Measurements from ENCODE around the gene TEDC2. TPM values are rescaled to one million over a fixed set of nuclear protein-coding genes. Genes with fewer than 3 reads are reported as not detected.

Gene TEDC2
- total RNA-seq, 4 donors from 2014 or later, result 1.5 TPM; not detected in 3

DNA sequence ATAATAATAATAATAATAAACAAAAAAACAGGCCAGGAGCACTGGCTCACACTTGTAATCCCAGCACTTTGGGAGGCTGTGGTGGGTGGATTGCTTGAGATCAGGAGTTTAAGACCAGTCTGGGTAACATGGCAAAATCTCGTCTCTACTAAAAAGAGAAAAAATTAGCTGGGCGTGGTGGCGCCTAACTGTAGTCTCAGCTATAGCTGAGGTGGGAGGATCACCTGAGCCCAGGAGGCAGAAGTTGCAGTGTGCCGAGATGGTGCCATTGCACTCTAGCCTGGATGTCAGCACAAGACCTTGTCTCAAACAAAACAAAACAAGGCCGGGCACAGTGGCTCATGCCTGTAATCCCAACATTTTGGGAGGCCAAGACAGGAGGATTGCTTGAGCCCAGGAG is 35.1 kb downstream of the TEDC2 start:
- TF ChIP-seq POLR2A (IDR thresholded peaks at IDR 0.05; ENCODE audit: low read depth) (no peak), EP300 (IDR thresholded peaks at IDR 0.05) (no peak), POLR2AphosphoS5 (IDR thresholded peaks at IDR 0.05) (no peak)
- TF ChIP-seq, protein P1, sequence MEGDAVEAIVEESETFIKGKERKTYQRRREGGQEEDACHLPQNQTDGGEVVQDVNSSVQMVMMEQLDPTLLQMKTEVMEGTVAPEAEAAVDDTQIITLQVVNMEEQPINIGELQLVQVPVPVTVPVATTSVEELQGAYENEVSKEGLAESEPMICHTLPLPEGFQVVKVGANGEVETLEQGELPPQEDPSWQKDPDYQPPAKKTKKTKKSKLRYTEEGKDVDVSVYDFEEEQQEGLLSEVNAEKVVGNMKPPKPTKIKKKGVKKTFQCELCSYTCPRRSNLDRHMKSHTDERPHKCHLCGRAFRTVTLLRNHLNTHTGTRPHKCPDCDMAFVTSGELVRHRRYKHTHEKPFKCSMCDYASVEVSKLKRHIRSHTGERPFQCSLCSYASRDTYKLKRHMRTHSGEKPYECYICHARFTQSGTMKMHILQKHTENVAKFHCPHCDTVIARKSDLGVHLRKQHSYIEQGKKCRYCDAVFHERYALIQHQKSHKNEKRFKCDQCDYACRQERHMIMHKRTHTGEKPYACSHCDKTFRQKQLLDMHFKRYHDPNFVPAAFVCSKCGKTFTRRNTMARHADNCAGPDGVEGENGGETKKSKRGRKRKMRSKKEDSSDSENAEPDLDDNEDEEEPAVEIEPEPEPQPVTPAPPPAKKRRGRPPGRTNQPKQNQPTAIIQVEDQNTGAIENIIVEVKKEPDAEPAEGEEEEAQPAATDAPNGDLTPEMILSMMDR (IDR thresholded peaks at IDR 0.05), result no peak
- Histone ChIP-seq H3K4me3 (no peak overlapping the region), H3K36me3 (peaks cover 13 to 49% (median 32%) of the 10 kb centered on the region in 4 donors), H3K27me3 (no peaks in the 10 kb centered on the region), H3K4me1 (peaks cover 20 to 25% (median 23%) of the 10 kb centered on the region in 4 donors), H3K27ac (replicated peaks in 1 of 4) (no peak overlapping the region), H3K9me3 (no peaks in the 10 kb centered on the region)
- DNase-seq (ENCODE audit: extremely low spot score), result no peak
- intact Hi-C loops (cut with DNase I), result no loop called here
- 94% methylated on average over 5 of the region's 5 CpGs for WGBS

GRCh38 chr16:2496223-2497115 is 36.6 kb downstream of the TEDC2 start:
- Histone ChIP-seq H3K4me3 (no peak overlapping the region), H3K27ac (replicated peaks in 1 of 4) (peak overlapping the region in 2 of 4 donors; percentile 23 to 31), H3K9me3 (no peaks in the 10 kb centered on the region), H3K27me3 (no peaks in the 10 kb centered on the region), H3K4me1 (peaks cover 27 to 32% (median 30%) of the 10 kb centered on the region in 4 donors), H3K36me3 (peaks cover 13 to 46% (median 30%) of the 10 kb centered on the region in 4 donors)
- intact Hi-C loops (cut with DNase I), result no loop called here
- TF ChIP-seq EP300 (IDR thresholded peaks at IDR 0.05) (no peak), POLR2AphosphoS5 (IDR thresholded peaks at IDR 0.05) (no peak), POLR2A (IDR thresholded peaks at IDR 0.05; ENCODE audit: low read depth) (no peak)
- TF ChIP-seq, protein P1 (IDR thresholded peaks at IDR 0.05), result no peak
- WGBS, result 96% methylated on average over 32 of the region's 62 CpGs
- no peak for DNase-seq (ENCODE audit: extremely low spot score)

DNA sequence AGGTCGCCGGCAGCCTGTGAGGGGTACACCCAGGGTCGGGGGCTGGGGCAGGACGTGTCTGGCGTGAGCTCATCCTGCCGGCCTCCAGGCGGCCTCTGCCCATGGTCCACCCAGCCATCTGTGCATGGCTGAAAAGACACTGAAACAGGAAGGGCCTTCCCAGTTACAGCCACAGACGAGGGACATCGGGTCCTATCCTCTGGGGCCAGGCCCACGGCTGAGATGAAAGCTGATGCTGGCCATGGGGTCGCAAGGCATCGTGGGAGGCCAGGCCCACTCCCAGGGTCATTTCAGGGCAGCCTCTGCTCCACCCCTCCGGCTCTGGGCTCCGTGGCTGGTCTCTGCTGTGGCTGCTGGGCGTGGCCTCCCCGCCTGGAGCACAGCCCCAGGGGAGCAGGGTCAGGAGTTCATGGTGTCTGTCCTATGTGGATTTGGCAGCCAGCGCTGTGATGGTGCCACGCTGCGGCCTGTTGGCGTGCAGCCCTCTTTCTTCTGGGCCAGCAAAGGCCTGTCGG is 37.3 kb downstream of the TEDC2 start:
- intact Hi-C loops (cut with DNase I), result no loop called here
- peaks cover 34 to 39% (median 37%) of the 10 kb centered on the region in 4 donors for H3K4me1 ChIP-seq
- no peak overlapping the region for H3K4me3 ChIP-seq
- H3K27ac ChIP-seq (replicated peaks in 1 of 4), result peak overlapping the region in 3 of 4 donors; percentile 23 to 43 (median 31)
- no peaks in the 10 kb centered on the region for H3K27me3 ChIP-seq
- TF ChIP-seq POLR2A (IDR thresholded peaks at IDR 0.05; ENCODE audit: low read depth) (no peak), POLR2AphosphoS5 (IDR thresholded peaks at IDR 0.05) (peak; percentile 8 to 15)
- no peaks in the 10 kb centered on the region for H3K9me3 ChIP-seq
- peaks cover 13 to 46% (median 30%) of the 10 kb centered on the region in 4 donors for H3K36me3 ChIP-seq
- no peak for DNase-seq (ENCODE audit: extremely low spot score)
- whole genome bisulfite sequencing, result 60% methylated on average over 12 of the region's 21 CpGs

DNA sequence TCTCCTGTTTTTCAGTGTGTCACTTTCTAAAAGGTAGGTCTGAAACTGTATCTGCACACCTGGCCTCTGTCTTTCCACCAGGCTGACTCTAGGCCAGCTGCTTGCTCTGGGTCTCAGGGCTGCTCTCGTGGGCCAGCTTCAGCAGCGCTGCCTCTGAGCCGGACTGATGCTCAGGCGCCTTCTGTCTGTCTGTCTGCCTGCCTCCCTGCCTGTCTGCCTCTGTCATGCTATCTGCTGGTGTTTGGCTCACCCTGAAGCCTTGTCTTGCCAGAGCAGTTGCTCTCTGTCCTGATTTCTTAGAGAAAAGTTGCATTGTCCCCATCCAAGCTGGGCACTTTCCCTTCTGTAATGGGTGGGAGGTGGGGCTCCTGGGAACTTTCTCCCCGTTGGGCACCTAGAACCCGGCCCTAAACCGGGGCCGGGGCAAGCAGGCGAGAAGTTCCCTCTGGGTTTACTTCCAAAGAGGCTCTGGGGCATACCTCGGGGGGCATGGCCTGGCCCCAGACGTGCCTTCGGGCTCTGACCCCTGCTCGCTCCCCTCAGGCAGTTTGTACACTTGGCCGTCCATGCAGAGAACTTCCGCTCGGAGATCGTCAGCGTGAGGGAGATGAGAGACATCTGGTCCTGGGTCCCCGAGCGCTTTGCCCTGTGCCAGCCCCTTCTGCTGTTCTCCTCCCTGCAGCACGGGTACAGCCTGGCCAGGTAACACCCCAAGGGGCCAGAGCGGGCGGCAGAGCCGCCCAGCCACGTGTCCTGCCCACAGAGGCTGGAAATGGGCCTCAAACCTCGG is 38.0 kb downstream of the TEDC2 start:
- TF ChIP-seq, protein P1 (IDR thresholded peaks at IDR 0.05), result no peak
- TF ChIP-seq EP300 (IDR thresholded peaks at IDR 0.05) (no peak), POLR2AphosphoS5 (IDR thresholded peaks at IDR 0.05) (no peak), POLR2A (IDR thresholded peaks at IDR 0.05; ENCODE audit: low read depth) (no peak)
- peaks cover 41 to 46% (median 44%) of the 10 kb centered on the region in 4 donors for H3K4me1 ChIP-seq
- no peak overlapping the region for H3K4me3 ChIP-seq
- peaks cover 13 to 46% (median 30%) of the 10 kb centered on the region in 4 donors for H3K36me3 ChIP-seq
- 66% methylated on average over 16 of the region's 26 CpGs for WGBS
- no peak for DNase-seq (ENCODE audit: extremely low spot score)
- intact Hi-C loops (cut with DNase I), result no loop called here
- H3K27me3 ChIP-seq, result no peaks in the 10 kb centered on the region
- no peaks in the 10 kb centered on the region for H3K9me3 ChIP-seq
- H3K27ac ChIP-seq (replicated peaks in 1 of 4), result peak overlapping the region in 2 of 4 donors; percentile 25 to 43

Data from esophagus muscularis mucosa (tissue), 4 donors.